Thoracic aorta (tissue), 2 donors: ENCODE measurements around the gene NQO2. TPM values are rescaled to one million over a fixed set of nuclear protein-coding genes. Genes with fewer than 3 reads are reported as not detected.

Experiments
- ATAC-seq: fragments of 150-250 bp; one replicate; pipeline ENCODE4 v1.8.0; 2017; ENCODE audit warnings: low read depth; ENCODE audit not compliant: insufficient number of reproducible peaks, low FRiP score
- DNase-seq: peaks from one replicate; pipeline ENCODE4 v3.0.0-alpha.2; 2020; ENCODE audit warnings: low spot score
- H3K27ac ChIP-seq, 2 donors: fragments of 200-600 bp; sonication (generic); 1 replicate in 1 of 2; 2 replicates in 1 of 2; pipeline ENCODE4 v1.5.1; 2016; ENCODE audit warnings: mild to moderate bottlenecking in 2 of 2, moderate library complexity in 2 of 2
- H3K27me3 ChIP-seq: fragments of 200-600 bp; sonication (generic); replicated peaks from 2 replicates; pipeline ENCODE4 v1.6.0; 2016; ENCODE audit warnings: mild to moderate bottlenecking; ENCODE audit not compliant: insufficient read depth
- H3K36me3 ChIP-seq: fragments of 200-600 bp; sonication (generic); one replicate; pipeline ENCODE4 v1.5.1; 2016
- H3K4me1 ChIP-seq, 2 donors: fragments of 200-600 bp; sonication (generic); 1 replicate in 1 of 2; 2 replicates in 1 of 2; pipeline versions ENCODE4 v1.5.1 to v1.6.0; 2016; ENCODE audit warnings: low read depth in 2 of 2, mild to moderate bottlenecking in 1 of 2; ENCODE audit not compliant: control insufficient read depth in 1 of 2
- H3K4me3 ChIP-seq: fragments of 200-600 bp; sonication (generic); 2 replicates; pipeline ENCODE4 v1.5.1; 2016; ENCODE audit warnings: mild to moderate bottlenecking
- H3K9me3 ChIP-seq: fragments of 200-600 bp; sonication (generic); 2 replicates; pipeline ENCODE4 v1.5.1; 2016
- total RNA-seq, 2 donors: library from RNA; depleted of rRNA; stranded (reverse); fragments of >200 nt; gene quantifications; one replicate each; pipeline versions ENCODE4 v1.1.0 to v1.2.3, GENCODE V29; 2016
- TF ChIP-seq, protein P1 (sequence below): fragments of 200-600 bp; sonication (generic); IDR thresholded peaks from one replicate; pipeline ENCODE4 v1.5.1; 2019; ENCODE audit warnings: antibody characterized with exemption

NQO2 gene
- total RNA-seq, 2 donors from 2014 or later: 23.0 to 25.7 TPM

DNA sequence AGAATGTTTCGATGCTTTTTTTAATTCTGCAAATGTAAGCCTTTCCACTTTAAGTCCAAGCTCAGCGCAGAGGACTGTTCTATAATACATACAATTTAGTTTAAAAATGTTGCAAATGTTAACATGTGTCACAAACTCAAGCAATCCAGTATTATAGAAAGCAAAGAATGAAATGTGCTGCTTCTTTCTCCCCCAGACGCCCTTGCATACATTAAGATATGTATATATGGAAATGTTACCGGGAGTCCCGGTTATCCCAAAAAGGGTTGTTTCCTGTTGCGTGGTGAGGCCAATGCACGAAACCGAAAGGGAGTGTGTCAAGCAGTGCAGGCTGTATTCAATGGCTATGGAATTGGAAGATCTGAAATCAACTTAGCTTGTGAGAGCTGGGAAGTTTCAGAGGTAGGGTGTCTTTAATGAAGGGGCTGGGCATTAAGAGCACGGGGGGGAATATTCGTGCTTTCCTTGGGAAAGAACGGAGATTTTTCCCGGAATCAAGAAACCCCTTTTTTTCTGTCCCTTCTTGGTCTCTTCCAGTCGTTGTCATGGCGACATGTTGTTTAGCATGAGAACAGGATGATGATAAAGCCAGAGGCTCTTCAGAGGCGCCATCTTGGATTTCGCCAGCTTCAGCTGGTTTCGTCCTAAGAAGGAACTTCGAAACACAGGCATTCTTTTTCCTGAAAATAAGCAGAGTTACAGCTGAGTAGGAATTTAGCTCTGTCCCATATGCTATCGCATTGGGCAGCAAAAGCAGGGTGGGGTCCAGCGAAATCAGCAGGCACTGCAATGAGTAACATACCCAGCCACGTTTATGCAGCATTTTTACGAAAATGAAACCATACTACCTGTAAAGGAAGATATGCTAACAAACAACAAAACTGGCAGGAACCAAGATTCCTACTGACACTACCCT, 10.1 kb upstream of the NQO2 start:
- Histone ChIP-seq H3K36me3 (no peaks in the 10 kb centered on the region), H3K27ac (peak overlapping the region; percentile 82 to 92), H3K27me3 (no peaks in the 10 kb centered on the region), H3K9me3 (no peaks in the 10 kb centered on the region), H3K4me1 (peaks cover 6 to 22% of the 10 kb centered on the region in 2 donors), H3K4me3 (peak overlapping the region; percentile 71)
- DNase-seq (no peak), ATAC-seq (peak; percentile 85)
- TF ChIP-seq, protein P1, sequence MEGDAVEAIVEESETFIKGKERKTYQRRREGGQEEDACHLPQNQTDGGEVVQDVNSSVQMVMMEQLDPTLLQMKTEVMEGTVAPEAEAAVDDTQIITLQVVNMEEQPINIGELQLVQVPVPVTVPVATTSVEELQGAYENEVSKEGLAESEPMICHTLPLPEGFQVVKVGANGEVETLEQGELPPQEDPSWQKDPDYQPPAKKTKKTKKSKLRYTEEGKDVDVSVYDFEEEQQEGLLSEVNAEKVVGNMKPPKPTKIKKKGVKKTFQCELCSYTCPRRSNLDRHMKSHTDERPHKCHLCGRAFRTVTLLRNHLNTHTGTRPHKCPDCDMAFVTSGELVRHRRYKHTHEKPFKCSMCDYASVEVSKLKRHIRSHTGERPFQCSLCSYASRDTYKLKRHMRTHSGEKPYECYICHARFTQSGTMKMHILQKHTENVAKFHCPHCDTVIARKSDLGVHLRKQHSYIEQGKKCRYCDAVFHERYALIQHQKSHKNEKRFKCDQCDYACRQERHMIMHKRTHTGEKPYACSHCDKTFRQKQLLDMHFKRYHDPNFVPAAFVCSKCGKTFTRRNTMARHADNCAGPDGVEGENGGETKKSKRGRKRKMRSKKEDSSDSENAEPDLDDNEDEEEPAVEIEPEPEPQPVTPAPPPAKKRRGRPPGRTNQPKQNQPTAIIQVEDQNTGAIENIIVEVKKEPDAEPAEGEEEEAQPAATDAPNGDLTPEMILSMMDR: no peak

- TF ChIP-seq, protein P1: no peak
- Histone ChIP-seq H3K9me3 (no peaks in the 10 kb centered on the region), H3K36me3 (no peaks in the 10 kb centered on the region), H3K4me1 (peaks cover 6 to 22% of the 10 kb centered on the region in 2 donors), H3K27ac (peak overlapping the region; percentile 82 to 92), H3K27me3 (no peaks in the 10 kb centered on the region), H3K4me3 (peak overlapping the region; percentile 71)
- no peak for DNase-seq
- ATAC-seq: no peak
Measured at GRCh38 chr6:2990248-2990931, 9.3 kb upstream of the NQO2 start.

DNA sequence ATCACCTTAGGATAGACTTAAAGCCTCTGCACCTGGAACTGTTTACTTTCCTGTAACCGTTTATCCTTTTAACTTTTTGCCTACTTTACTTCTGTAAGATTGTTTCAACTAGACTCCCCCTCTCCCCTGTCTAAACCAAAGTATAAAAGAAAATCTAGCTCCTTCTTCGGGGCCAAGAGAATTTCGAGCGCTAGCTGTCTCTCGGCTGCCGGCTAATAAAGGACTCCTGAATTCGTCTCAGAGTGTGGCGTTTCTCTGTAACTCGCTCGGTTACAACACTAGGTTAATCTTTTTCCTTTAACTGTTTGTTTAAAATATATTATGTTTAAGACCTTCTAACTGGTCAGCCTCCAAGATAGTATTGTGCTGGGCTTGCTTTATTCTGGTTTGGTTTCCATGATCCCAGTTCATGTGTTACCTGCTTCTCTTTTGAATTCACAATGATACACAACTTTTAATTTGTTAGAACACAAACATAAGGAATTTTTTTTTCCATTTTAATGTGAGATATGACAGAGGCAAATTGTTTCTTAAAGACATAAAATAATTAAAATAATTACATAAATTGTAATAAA, 8.7 kb upstream of the NQO2 start:
- Histone ChIP-seq H3K4me3 (peak overlapping the region; percentile 71), H3K27ac (peak overlapping the region; percentile 82 to 92), H3K36me3 (no peaks in the 10 kb centered on the region), H3K9me3 (no peaks in the 10 kb centered on the region), H3K27me3 (no peaks in the 10 kb centered on the region), H3K4me1 (peaks cover 6 to 22% of the 10 kb centered on the region in 2 donors)
- TF ChIP-seq, protein P1: no peak
- no peak for DNase-seq
- ATAC-seq: no peak

DNA sequence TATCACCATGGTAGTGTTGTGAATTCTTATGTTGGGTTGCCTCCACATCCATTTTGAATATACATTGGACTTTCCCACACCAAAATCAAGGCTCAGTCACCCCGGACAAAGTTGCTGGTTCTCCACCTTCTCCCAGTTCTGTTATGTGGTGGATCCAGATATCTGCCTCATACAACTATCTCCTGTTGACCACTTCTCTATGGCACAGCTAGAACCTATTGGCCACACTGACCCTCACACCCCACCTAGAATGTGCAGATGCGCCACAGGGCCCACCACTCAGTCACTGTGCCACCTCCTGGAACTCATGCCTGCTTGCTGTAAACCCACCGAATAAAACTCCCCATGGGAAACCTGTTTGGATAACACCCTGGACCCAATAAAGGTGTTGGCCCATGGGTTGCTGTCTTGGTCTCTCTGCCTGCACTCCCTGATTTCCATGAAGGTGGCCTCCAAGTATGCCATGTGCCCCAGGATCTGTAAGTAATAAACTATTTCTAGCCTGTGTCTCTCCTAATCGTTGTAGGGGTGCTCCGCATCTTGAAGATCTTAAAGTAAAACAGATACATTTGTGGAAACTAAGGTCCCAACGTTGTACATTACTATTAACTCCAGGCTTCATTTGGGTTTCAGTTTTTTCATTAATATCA, 7.2 kb upstream of the NQO2 start:
- Histone ChIP-seq H3K27ac (peak overlapping the region in 1 of 2 donors; percentile 42), H3K4me1 (peaks cover 3 to 18% of the 10 kb centered on the region in 2 donors), H3K9me3 (no peaks in the 10 kb centered on the region), H3K4me3 (no peak overlapping the region), H3K36me3 (no peaks in the 10 kb centered on the region), H3K27me3 (no peaks in the 10 kb centered on the region)
- no peak for DNase-seq
- TF ChIP-seq, protein P1: no peak
- ATAC-seq: no peak
